ENCODE results near the gene GNG8. TPM values are rescaled to one million over a fixed set of nuclear protein-coding genes. Genes with fewer than 3 reads are reported as not detected.
A peak's percentile ranks its signal among the peaks of the same experiment; 100 is the strongest.

Gene GNG8
- total and polyA plus RNA-seq, 9 of the 15 experiments (the other 6 are each of a cell fraction or from before 2014, with no cell fraction given): 1.3 TPM; not detected in 8

- TF ChIP-seq ZNF134 (CRISPR knock-in tag; conservative IDR thresholded peaks at IDR 0.05) (peak; percentile 39; the same call in 1 of the 2 replicates), ZBTB26 (CRISPR knock-in tag; IDR thresholded peaks at IDR 0.05) (peak; percentile 82; the same call in 1 of the 2 replicates), NCOA2 (IDR thresholded peaks at IDR 0.05; ENCODE audit: partially characterized antibody in 2 of 2) (no peak), HDAC6 (IDR thresholded peaks at IDR 0.05; ENCODE audit: low read depth, low read length) (no peak), ZZZ3 (IDR thresholded peaks at IDR 0.05) (peak; percentile 82), NFIC (IDR thresholded peaks at IDR 0.05) (peak; percentile 79), RREB1 (CRISPR knock-in tag; IDR thresholded peaks at IDR 0.05) (no peak), ZNF165 (CRISPR knock-in tag; IDR thresholded peaks at IDR 0.05; ENCODE audit: borderline replicate concordance) (no peak), GATAD2A (IDR thresholded peaks at IDR 0.05) (peak; percentile 84; the same call in 1 of the 2 replicates), THRAP3 (IDR thresholded peaks at IDR 0.05; ENCODE audit: borderline replicate concordance) (no peak), TGIF2 (CRISPR knock-in tag; IDR thresholded peaks at IDR 0.05) (0 out of 2 replicates have a peak, but pooled peaks have one; percentile 20), ZNF561 (CRISPR knock-in tag; conservative IDR thresholded peaks at IDR 0.05) (no peak), BCLAF1 (IDR thresholded peaks at IDR 0.05; ENCODE audit: borderline replicate concordance in 1 of 2, control insufficient read depth in 1 of 2, low read depth in 2 of 2, low read length in 1 of 2) (peak; percentile 30 to 97; a peak in 2 of 4 replicates), TBP (optimal IDR thresholded peaks at IDR 0.05; ENCODE audit: low read depth, low read length) (peak; percentile 62), JUND (IDR thresholded peaks at IDR 0.05; ENCODE audit: borderline replicate concordance, low read depth, low read length) (peak; percentile 98), JUND (tag; IDR thresholded peaks at IDR 0.05; ENCODE audit: borderline replicate concordance, low read depth, low read length) (peak; percentile 40; the same call in 1 of the 3 replicates), NUFIP1 (IDR thresholded peaks at IDR 0.05; ENCODE audit: partially characterized antibody) (peak; percentile 87)
Observed at GRCh38 chr19:46600384-46601317, 35.4 kb downstream of the GNG8 start (continued).

Measured in K562 (cell line).